COLO829 (cell line): Measurements from ENCODE around the gene WIZ.
A peak's percentile ranks its signal among the peaks of the same experiment; 100 is the strongest.
"Not testable (repeated sequence)": the region's sequence is repeated elsewhere in the genome, so short reads cannot be mapped to it uniquely, and the experiment has no call there.

Experiments used
- DNase-seq: peaks from one replicate; pipeline ENCODE4 v3.0.0; 2012; ENCODE audit warnings: low spot score

Gene WIZ, protein sequence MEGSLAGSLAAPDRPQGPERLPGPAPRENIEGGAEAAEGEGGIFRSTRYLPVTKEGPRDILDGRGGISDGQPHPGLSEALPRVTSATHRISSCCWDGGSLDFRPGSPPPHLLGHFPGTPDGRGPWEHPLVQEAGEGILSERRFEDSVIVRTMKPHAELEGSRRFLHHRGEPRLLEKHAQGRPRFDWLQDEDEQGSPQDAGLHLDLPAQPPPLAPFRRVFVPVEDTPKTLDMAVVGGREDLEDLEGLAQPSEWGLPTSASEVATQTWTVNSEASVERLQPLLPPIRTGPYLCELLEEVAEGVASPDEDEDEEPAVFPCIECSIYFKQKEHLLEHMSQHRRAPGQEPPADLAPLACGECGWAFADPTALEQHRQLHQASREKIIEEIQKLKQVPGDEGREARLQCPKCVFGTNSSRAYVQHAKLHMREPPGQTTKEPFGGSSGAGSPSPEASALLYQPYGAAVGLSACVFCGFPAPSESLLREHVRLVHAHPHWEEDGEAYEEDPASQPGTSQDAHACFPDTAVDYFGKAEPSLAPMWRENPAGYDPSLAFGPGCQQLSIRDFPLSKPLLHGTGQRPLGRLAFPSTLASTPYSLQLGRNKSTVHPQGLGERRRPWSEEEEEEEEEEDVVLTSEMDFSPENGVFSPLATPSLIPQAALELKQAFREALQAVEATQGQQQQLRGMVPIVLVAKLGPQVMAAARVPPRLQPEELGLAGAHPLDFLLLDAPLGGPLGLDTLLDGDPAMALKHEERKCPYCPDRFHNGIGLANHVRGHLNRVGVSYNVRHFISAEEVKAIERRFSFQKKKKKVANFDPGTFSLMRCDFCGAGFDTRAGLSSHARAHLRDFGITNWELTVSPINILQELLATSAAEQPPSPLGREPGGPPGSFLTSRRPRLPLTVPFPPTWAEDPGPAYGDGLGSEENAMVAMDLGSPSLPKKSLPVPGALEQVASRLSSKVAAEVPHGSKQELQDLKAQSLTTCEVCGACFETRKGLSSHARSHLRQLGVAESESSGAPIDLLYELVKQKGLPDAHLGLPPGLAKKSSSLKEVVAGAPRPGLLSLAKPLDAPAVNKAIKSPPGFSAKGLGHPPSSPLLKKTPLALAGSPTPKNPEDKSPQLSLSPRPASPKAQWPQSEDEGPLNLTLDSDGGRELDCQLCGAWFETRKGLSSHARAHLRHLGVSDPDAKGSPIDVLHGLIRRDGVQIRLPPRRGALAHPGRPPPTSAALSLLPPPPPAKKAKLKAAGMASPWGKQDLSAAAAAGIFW (N-terminal part only)

DNA sequence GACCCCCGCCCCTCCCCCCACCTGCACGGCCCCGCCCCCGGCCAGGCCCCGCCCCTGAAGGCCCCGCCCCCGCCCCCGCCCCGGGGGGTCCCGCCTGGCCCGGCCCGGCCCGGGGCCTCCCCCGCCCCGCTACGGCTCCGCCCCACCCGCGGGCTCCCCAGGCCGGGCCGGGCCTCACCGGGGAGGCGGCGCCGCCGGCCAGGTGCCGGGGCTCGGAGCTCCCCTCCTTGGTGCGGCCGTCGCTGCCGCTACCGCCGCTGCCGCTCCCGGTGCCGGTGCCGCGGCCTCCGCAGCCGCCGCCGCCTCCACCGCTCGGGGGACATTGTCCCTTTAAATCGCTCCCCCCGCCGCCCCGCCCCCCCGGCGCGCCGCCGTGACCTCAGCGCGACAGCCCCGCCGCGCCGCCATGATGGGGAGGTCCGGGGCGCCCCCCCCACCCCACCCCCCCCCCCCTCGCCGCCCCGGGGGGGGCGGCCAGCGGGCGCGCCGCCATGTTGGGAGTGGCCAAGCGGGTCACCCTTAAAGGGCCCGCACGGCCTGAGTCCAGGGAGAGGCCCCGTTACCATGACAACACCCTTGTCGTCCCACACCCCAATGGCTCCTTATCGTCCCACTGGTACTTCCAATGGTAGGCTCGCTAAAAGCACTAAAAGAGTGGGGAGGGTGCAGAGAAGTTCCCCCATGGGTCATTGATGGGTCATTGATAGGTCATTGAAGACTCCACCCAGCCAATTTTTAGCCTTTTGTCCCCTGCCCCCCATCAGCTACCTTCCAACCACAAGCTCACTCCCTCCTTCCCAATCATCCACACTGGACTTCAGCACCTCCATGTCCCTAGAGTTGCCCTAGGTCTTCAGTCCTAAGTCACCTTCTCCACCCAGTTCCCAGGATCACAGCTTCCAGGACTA is at the start of gene WIZ:
Gene WIZ, minus strand, starts transcription at position 337 of the 908 bp plus-strand sequence. CDS start 1,649 bp downstream, outside the sequence.
- peak; percentile 85 for DNase-seq

- peak; percentile 13 for DNase-seq
Measured at GRCh38 chr19:15498910-15499309, 49.2 kb upstream of the WIZ start.

GRCh38 chr19:15498156-15498858 is 48.6 kb upstream of the WIZ start:
- DNase-seq: no peak

DNA sequence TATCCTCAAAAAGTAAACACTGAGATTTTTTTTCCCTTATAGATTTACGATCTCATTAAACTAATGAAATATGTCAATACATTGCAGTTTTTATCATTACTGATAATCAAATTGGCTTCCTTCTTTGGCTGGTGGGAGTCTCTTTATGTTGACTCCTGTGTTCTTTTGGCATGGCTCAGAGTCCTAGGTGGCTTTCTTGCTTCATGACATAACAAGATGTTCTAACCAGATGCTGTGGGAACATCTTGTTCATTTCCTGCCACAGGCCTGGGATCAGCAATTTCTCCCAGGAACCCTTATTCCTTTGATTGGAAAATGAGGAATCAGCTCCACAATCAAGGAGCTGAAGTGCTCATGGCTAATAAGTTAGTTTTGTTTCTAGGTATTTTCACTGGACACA is 45.4 kb upstream of the WIZ start:
- no peak for DNase-seq

DNA sequence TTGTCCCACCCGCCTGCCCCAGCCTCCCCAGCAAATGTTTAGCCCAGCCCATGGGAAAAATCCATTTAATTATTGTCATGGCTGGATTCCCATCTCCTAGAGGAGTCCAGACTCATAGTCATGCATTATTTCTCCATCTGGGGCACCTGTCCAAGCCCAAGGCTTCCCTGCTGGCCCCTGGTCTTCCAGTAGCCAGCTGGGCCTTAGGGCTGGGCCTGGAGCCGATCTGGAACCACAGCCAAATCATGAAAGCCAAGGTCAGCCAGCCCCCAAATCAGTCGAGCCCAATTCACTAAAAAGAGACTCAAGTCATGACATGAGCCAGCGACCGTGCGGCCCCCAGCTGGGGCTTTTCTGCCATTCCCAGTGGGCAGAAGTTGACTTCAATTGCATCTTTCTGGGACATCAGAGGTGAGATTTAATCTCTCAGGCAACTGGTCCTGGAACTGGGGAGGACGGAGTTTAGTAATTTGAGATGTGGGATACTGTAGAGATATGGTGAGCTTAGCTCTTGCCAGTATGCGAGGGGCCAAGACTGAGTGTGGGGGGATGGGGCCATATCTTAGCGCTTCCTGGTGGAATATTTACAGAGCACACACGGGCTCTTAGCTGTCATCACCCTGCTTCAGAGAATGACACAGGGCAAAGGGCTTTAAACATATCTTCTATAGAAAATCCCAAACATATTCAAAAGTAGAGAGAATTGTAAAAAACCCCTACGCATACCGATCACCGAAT is 38.9 kb upstream of the WIZ start:
- DNase-seq: no peak

GRCh38 chr19:15487038-15487437 is 37.3 kb upstream of the WIZ start:
- no peak for DNase-seq

- not testable (repeated sequence) for DNase-seq
Measured at GRCh38 chr19:15485768-15486167, 36.0 kb upstream of the WIZ start.

- DNase-seq: not testable (repeated sequence)
Measured at GRCh38 chr19:15480996-15481395, 31.2 kb upstream of the WIZ start.

GRCh38 chr19:15479391-15480345 is 29.9 kb upstream of the WIZ start, which contains the start of gene PGLYRP2:
Gene PGLYRP2 (minus strand): TSS chr19:15479501. CDS start chr19:15479371, 130 bp downstream.
- no peak for DNase-seq

GRCh38 chr19:15476325-15476724 is 26.6 kb upstream of the WIZ start:
- no peak for DNase-seq

GRCh38 chr19:15475611-15476010 is 25.9 kb upstream of the WIZ start:
- DNase-seq: no peak

DNA sequence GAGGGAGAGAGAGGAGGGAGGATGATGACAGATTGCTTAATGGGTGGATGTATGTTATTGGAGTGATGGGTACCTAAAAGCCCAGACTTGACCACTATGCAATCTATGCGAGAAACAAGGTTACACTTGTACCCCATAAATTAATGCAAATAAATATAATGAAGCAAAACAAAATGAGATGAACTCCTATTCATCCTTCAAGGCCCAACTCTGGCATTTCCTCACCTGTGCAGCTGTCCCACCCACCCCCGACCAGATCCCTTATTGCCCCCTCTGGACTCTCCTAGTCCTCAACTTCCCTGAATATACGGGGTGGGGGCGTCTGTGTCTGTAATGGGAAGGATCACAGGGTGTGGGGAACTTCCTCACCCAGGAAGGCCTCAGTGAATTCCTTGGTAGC is 25.4 kb upstream of the WIZ start:
- DNase-seq: no peak

DNA sequence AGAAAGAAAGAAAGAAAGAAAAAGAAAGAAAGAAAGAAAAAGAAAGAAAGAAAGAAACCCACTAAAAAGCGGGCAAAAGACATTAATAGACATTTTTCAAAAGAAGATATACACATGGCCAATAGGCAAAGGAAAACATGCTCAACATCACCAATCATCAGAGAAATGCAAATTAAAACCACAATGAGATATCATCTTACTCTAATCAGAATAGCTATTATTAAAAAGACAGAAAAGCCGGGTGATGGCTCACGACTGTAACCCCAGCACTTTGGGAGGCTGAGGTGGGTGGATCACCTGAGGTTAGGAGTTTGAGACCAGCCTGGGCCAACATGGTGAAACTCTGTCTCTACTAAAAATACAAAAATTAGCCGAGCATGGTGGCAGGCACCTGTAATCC is 24.1 kb upstream of the WIZ start:
- not testable (repeated sequence) for DNase-seq

DNA sequence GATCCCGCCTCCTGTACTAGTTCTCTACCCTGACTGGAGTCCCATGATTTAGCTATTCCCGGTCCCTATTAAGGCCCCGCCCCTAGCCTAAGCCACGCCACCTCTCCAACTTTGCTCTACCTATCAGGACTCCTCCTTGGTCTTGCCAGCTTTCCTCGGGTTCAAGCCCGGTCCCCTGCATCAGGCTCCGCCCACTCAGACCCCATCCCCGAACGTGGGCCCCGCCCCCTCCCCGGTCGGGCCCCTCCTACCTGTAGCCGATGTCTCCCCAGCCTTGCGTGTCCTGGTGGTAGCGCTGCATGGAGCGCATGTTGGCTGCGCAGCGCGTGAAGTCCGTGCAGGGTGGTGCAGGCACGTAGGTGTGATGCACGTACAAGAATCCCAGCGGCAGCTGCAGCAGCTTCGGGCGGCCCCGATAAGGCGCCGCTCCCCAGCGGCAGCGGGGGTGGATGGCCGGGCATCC is 21.9 kb upstream of the WIZ start:
- no peak for DNase-seq

- no peak for DNase-seq
Measured at GRCh38 chr19:15469513-15470297, 19.9 kb upstream of the WIZ start.

- no peak for DNase-seq
Measured at GRCh38 chr19:15468675-15469512, 19.1 kb upstream of the WIZ start.
